T-helper 2 cell treated with Interferon-gamma antibody and Interleukin-4, amounts not matched to agents 100 ng/mL and 5 ng/mL, for 36 hours (primary cell): ENCODE data around the gene CTIF. TPM values are rescaled to one million over a fixed set of nuclear protein-coding genes. Genes with fewer than 3 reads are reported as not detected.
"Not testable (repeated sequence)": the region's sequence is repeated elsewhere in the genome, so short reads cannot be mapped to it uniquely, and the experiment has no call there.

Source experiments
- intact Hi-C: fragments of 100-400 bp; cut with micrococcal nuclease; formaldehyde crosslinking; loops from one replicate; pipeline ENCODE4 v1.15.1; 2023
- total RNA-seq: library from RNA; stranded (reverse); gene quantifications from 2 replicates; pipeline ENCODE4 v1.2.3, GENCODE V29; 2022

The CTIF gene
- total RNA-seq, 1 donor from 2014 or later = 2.4 TPM

- intact Hi-C loops = not testable (repeated sequence)
Observed at GRCh38 chr18:48811977-48812451, 273.2 kb downstream of the CTIF start.

GRCh38 chr18:48813321-48813720 lies 274.5 kb downstream of the CTIF start:
- intact Hi-C loops = no loop called here

- intact Hi-C loops = loop anchor here (2.0 kb wide), 1 partner anchor 21 kb away; no protein-coding TSS in a partner anchor
Observed at GRCh38 chr18:48813833-48814489, 275.1 kb downstream of the CTIF start.

- intact Hi-C loops = loop anchor here (2.0 kb wide), 1 partner anchor 20 kb away; no protein-coding TSS in a partner anchor
Observed at GRCh38 chr18:48814490-48815178, 275.8 kb downstream of the CTIF start.

- intact Hi-C loops = loop anchor here (2.0 kb wide), 1 partner anchor 20 kb away; no protein-coding TSS in a partner anchor
Observed at GRCh38 chr18:48815179-48815515, 276.3 kb downstream of the CTIF start.

- intact Hi-C loops = loop anchor here (2.0 kb wide), 1 partner anchor 19 kb away; no protein-coding TSS in a partner anchor
Observed at GRCh38 chr18:48815581-48816324, 276.9 kb downstream of the CTIF start.

- intact Hi-C loops = no loop called here
Observed at GRCh38 chr18:48816554-48816953, 277.7 kb downstream of the CTIF start.

GRCh38 chr18:48817021-48817461 lies 278.2 kb downstream of the CTIF start:
- intact Hi-C loops = no loop called here

- intact Hi-C loops = no loop called here
Observed at GRCh38 chr18:48818329-48819254, 279.8 kb downstream of the CTIF start.

- intact Hi-C loops = no loop called here
Observed at GRCh38 chr18:48819276-48819675, 280.4 kb downstream of the CTIF start.

- intact Hi-C loops = no loop called here
Observed at GRCh38 chr18:48819781-48820482, 281.1 kb downstream of the CTIF start.

- intact Hi-C loops = no loop called here
Observed at GRCh38 chr18:48820483-48821250, 281.8 kb downstream of the CTIF start.

- intact Hi-C loops = no loop called here
Observed at GRCh38 chr18:48821251-48821590, 282.4 kb downstream of the CTIF start.

GRCh38 chr18:48821845-48822244 lies 283.0 kb downstream of the CTIF start:
- intact Hi-C loops = no loop called here

- intact Hi-C loops = no loop called here
Observed at GRCh38 chr18:48824231-48824970, 285.6 kb downstream of the CTIF start.

GRCh38 chr18:48825101-48825745 lies 286.4 kb downstream of the CTIF start:
- intact Hi-C loops = no loop called here

- intact Hi-C loops = no loop called here
Observed at GRCh38 chr18:48826271-48826670, 287.4 kb downstream of the CTIF start.

- intact Hi-C loops = no loop called here
Observed at GRCh38 chr18:48826806-48827205, 288.0 kb downstream of the CTIF start.
